HG02943 (cell line): ENCODE data around the gene TRPM1.

Source experiments
- ATAC-seq: cut with Tn5 transposase; IDR thresholded peaks from one replicate; pipeline ENCODE4 v1.9.1; 2021; ENCODE audit warnings: mild to moderate bottlenecking, low read depth, moderate library complexity; ENCODE audit not compliant: unreplicated experiment

TRPM1 gene

DNA sequence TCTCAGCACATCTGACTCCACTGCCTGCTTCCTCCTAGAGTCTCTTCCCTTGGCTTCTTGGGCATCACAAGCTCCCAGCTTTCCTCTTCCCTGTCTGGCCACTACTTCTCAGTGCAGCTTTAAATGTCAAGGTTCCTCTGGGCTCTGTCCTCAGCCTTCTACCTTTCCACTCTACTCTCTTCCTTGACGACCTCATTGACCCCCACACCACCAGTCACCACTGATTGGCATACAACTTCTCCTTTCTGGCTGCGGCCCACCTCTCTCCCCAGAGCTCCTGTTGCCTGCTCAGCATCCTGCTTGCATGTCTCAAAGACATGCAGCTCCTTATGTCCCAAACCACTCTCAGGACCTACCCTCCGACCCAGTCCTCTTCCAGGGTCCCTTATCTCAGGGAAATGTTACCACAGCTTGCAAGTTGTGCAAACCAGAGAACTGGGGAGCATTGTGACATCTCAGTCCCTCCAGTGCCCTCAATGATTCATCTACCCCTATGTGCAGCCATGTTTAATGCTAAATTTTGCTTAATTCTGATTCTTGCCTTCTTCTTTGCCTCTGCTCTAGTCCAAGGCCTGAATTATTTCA, 49.9 kb downstream of the TRPM1 start:
- no peak for ATAC-seq

DNA sequence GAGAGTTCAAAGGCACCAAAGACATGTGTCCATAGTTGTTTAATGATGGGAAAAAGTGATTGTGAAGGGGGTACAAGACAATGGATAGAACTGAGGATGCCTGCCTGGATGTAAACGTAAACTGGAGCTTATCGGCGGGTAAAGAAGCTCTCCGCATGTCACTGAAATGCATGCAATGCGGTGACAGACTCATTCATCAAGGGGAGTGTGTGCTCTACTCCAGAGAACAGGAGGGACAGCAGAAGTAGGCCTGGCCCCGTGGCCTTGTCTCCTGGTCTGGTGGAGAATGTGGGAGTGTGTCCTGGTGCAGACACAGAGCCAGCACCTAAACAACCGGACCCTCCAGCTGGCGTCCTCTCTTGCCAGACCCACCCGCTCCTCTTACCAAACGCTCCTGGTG, 50.6 kb downstream of the TRPM1 start:
- ATAC-seq, result no peak

DNA sequence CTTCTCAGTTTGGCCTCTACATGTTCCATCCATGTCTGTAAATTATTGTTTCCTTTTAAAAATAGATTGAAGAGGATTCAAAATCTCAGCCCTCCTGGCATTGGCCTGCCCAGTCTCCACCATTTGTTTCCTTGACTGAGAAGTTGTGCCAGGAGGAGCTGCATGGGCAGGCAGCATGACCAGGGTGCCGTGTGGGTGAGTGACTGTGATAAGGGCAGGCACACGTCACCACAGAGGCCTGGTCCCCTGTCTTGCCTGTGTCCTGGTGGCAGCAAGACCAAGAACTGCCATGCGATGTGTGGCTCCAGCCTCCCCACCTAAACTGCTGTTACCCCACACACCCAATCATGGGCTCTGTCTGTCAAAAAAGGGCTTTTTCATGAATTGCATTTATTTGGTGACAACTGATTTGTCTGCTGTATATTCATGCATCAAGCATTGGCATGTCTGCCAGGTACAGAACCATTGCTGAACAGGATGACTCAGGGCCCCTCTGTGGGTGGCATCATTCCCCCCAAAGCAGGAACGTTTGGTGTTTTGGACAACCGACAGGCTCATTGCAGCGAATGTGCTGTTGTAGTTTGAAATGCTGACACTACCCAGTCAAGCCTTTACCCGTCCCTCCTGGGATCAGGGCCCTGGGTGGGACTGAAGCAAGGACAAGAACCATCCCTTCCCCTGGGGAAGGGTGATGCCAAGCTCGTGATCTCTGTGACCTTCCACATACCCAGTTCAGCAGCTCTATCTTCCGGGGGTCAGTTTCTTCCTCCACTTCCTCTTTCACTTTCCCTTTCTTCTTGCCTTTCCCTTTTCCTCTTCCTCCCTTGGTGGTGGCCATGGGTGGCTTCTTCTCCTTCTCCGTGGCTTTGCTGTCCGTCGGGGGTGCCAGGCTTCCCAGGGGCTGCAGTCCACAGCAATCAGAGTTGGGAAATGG, 51.6 kb downstream of the TRPM1 start:
- no peak for ATAC-seq

DNA sequence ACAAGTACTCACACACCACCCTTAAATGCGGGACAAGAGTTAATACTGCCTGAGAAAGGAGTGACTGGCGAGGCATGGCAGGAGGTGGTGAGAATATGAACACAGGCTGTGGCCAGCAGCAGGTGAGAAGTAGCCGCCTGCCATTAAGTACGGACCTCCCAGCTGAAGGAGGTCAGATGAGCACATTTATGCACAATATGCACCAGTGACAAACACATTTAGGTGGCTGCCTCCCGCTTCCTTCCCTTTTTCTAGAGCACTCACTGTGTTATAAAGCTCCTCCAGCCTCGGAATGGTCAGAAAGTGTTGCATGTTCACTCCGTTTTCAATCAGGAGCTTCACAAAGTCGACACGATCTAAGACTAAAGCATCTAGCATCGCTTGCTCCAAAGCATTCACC, 52.4 kb downstream of the TRPM1 start:
- ATAC-seq, result no peak

GRCh38 chr15:31047437-31047836, 54.1 kb downstream of the TRPM1 start:
- ATAC-seq, result no peak

GRCh38 chr15:31046759-31047359, 54.7 kb downstream of the TRPM1 start:
- ATAC-seq, result no peak

- no peak for ATAC-seq
These were observed 55.9 kb downstream of the TRPM1 start for GRCh38 chr15:31045606-31046005.

DNA sequence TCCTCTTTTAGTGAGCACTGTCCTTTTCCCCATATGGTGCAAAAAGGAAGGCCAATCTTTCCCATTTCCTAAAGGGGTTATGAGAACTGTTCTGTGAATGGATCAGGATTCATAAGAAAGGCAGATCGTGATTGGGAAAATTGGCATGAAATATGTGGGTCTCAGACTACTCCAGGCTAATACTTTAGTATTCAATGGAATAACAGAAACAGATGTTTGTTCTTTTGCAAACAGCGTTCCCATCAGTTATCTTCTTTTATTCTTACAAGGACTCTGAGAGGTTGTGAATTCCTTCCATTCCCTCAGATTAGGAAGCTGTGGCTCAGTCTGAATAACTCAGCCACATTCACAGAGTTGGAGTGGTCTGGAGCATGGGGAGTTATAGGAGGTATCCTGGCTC, 58.8 kb downstream of the TRPM1 start:
- no peak for ATAC-seq

- ATAC-seq, result no peak
These were observed 59.9 kb downstream of the TRPM1 start for GRCh38 chr15:31041610-31042009.

- no peak for ATAC-seq
These were observed 60.9 kb downstream of the TRPM1 start for GRCh38 chr15:31040611-31041010.

DNA sequence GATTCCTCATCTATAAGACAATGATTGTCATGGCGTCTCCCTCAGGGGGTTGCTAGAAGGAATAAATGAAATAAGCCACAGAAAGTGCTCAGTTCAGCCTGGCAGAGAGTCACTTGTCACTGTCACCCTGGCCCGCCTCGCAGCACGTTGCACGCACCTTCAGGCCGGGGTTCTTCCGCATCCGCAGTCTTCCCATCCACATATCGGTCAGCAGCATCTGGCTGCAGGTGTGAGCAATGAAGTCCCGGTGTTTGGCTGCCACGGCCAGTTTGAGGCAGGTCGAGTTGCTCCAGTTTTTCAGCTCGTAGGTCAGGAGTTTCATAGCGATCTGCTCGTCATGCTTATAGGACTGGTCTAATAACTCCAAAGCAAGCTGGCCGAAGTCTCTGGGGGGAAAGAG, 61.6 kb downstream of the TRPM1 start:
- no peak for ATAC-seq

DNA sequence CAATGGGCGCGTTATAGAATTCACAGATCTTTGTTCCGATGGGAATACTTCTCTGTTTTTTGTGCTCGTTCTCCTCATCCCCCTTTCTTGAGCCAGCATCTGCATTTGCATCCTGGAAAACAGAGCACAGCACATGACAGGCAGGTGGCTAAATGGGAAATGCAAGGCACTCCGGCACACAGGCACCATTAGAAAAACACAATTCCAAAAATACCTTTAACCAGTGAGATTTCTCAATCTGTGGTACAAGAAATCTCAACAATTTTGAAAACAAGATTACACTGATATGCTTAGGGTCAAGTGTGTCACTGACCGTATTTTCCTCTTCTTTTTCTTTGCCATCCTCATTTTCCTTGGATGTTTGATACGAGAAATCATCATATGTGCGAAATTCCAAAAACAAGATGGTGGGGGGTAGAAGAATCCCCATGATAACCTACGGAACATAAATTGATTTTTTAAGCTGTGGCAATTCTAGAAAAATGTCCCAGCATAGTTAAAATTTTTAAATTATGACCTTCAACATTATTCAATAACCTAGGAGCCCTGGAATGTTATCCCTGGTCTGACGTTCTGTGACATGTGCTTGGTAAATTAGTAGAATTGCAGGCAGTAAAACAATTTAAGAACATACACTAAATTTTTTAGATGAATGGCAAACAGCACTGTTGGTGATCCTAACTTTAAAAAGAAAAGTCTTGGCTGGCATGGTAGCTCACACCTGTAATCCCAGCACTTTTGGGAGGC, 63.6 kb downstream of the TRPM1 start:
- no peak for ATAC-seq

DNA sequence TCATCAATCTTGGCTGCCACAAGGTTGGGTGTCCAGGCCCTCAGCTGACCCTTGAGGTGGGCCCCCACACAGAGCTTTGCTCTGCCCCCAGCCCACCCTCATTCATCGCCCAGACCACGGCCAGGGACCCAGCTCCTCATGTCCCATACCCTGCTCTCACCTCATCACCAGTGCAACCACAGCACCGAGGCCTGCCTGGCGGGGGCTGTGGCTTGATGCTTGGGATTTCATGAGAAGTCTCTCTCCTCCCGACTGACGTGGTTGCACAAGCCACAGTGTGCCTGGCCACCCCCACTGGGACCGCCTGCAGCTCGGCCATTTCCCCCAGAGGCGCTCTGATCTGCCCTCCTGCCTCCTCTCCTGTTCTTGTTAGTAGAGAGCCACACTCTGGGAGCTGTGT, 64.7 kb downstream of the TRPM1 start:
- no peak for ATAC-seq

- ATAC-seq, result no peak
These were observed 65.9 kb downstream of the TRPM1 start for GRCh38 chr15:31035610-31036009.

GRCh38 chr15:31034152-31034551, 67.4 kb downstream of the TRPM1 start:
- no peak for ATAC-seq

- ATAC-seq, result no peak
These were observed 68.6 kb downstream of the TRPM1 start for GRCh38 chr15:31032961-31033371.

DNA sequence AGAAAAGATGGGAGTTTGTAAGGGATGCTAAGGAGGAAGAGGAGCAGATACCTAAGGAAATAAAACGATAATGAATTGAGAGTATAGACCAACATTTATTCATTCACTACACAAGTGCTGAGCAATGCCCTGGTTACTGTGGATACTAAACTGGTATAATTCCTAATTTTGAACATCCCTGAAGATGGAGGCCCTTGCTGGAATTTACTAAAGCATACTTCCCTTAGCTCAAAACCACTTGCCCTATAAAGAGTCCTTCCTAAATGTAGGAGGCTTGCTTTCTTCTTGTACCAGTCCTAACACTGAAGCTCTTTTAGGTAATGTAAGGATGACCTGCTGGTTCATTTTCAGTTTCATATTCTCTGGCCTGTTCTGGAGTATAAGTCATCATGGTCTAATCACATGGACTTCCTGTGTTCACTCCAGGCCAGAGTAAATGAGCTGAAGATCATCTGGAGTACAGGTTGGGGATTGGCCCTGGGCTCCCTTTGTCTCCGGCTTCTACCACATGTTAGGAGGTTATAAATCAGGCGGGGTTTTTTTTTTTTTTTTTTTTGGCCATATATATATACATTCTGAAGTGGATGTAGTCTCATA, 70.0 kb downstream of the TRPM1 start:
- ATAC-seq, result peak; percentile 83

DNA sequence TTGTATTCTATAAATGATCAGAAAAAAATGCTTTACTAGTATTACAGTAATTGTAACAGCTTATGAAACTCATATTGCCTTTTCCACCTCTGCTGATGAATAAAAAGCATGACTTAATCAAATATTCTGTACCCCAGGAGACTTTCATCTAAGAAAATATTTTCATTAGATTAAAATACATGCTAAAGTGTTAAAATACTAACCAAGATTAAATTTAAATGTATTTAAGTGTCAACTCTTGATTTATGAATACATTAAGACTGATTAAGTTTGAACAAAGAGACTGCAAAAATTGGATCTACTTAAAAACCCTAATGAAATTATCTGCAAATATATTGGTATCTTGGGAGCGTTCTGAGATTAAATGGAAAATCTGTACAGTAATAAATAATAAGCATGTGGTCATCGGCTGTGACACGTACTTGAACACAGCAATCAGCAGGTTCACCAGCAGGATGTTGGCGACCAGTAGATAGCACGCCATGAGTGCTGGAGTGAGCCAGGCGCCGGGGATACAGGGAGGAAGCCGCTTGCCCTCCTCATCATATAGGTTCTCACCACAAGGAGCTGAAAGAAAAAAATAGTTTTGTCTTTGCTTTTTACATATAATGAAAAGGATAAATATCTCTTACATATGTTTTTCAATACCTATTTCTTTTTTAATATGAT, 73.5 kb downstream of the TRPM1 start:
- ATAC-seq, result no peak

DNA sequence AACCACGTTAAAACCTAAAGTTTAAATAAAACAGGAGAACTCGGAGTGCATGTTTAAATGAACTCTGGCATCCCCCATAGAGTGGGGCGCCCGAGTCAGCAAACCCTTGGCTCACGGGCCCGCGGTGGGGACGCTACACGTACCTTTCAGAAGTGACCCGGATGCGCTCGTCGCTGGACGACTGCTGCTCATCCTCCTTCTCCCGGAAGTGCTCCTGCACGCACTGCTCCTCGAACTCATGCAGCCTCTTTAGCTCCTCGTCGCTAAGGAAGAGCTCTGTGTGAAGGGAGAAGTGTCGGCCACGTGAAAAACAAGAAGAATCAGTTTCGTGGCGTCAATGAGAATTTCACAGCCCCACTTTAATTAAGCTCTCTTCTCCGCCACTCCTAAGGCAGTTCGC, 75.5 kb downstream of the TRPM1 start:
- ATAC-seq, result no peak

DNA sequence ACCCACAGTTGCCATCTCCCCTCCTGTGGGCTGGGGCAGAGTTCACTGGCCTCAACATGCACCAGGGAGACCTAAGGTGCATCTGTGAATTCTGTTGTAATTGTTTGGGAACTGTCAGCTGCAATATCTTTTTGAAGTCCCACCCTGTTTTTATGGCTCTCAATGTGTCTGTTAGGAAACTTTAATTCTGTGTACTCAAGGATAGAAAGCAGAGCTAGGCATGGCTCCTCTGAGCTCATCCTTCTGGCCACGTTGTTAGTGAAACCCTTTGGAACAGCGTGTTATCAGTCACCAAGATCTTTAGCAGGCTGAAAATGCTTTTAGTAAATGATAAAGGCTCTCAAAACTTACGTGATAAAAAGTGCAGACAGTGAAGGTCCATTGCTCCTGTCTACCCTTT, 76.5 kb downstream of the TRPM1 start:
- ATAC-seq, result no peak
